Mesenchymal stem cell (in vitro differentiated cells and primary cell): ENCODE measurements around the gene GPR55.

Experiments used
- DNase-seq: peaks from one replicate; pipeline ENCODE4 v3.0.0-alpha.2; 2013
- H2AFZ ChIP-seq: one replicate; pipeline ENCODE4 v1.6.1; 2013; ENCODE audit warnings: low read depth, mild to moderate bottlenecking, control low read depth, inconsistent platforms, low read length, moderate library complexity
- H2AK5ac ChIP-seq: 2 replicates; pipeline ENCODE4 v1.6.1; 2013; ENCODE audit warnings: low read length, moderate library complexity, mild to moderate bottlenecking, inconsistent platforms; ENCODE audit not compliant: severe bottlenecking
- H2BK120ac ChIP-seq: one replicate; pipeline ENCODE4 v1.6.1; 2013; ENCODE audit warnings: low read depth, mild to moderate bottlenecking, inconsistent platforms, low read length, moderate library complexity
- H2BK12ac ChIP-seq, 2 experiments: one replicate each; pipeline ENCODE4 v1.6.1; 2013; ENCODE audit warnings: inconsistent platforms in 2 of 2, low read length in 2 of 2, mild to moderate bottlenecking in 2 of 2, moderate library complexity in 2 of 2, control low read depth in 1 of 2
- H2BK15ac ChIP-seq: one replicate; pipeline ENCODE4 v1.6.1; 2013; ENCODE audit warnings: mild to moderate bottlenecking, low read depth, inconsistent platforms; ENCODE audit not compliant: poor library complexity, severe bottlenecking
- H2BK5ac ChIP-seq: 2 replicates; pipeline ENCODE4 v1.6.1; 2013; ENCODE audit warnings: low read depth, mild to moderate bottlenecking, low read length, control low read depth, inconsistent platforms; ENCODE audit not compliant: poor library complexity, severe bottlenecking
- H3K14ac ChIP-seq, 2 experiments: one replicate each; pipeline ENCODE4 v1.6.1; 2013; ENCODE audit warnings: inconsistent platforms in 2 of 2, low read length in 2 of 2, control low read depth in 1 of 2, mild to moderate bottlenecking in 1 of 2, moderate library complexity in 1 of 2
- H3K18ac ChIP-seq, 2 experiments: one replicate each; pipeline ENCODE4 v1.6.1; 2013; ENCODE audit warnings: inconsistent platforms in 2 of 2, low read length in 2 of 2, control low read depth in 1 of 2, low read depth in 1 of 2, mild to moderate bottlenecking in 1 of 2
- H3K23ac ChIP-seq, 2 experiments: one replicate each; pipeline ENCODE4 v1.6.1; 2013; ENCODE audit warnings: inconsistent platforms in 2 of 2, low read length in 2 of 2, mild to moderate bottlenecking in 2 of 2, moderate library complexity in 2 of 2, control low read depth in 1 of 2
- H3K27ac ChIP-seq: 2 replicates; pipeline ENCODE4 v1.5.1; 2013; ENCODE audit warnings: mild to moderate bottlenecking, moderate library complexity, low read length, control low read depth, inconsistent platforms; ENCODE audit not compliant: poor library complexity, severe bottlenecking
- H3K27me3 ChIP-seq, 2 experiments: 2 replicates each; pipeline versions ENCODE4 v1.6.1 to v1.7.0; 2013; ENCODE audit warnings: low read length in 2 of 2, mild to moderate bottlenecking in 2 of 2, moderate library complexity in 2 of 2, control low read depth in 1 of 2, inconsistent platforms in 1 of 2; ENCODE audit not compliant: control insufficient read depth in 1 of 2, insufficient read depth in 1 of 2
- H3K36me3 ChIP-seq, 2 experiments: 2 replicates each; pipeline versions ENCODE4 v1.6.1 to v1.7.0; 2013; ENCODE audit warnings: low read length in 2 of 2, control low read depth in 1 of 2, inconsistent platforms in 1 of 2, low read depth in 1 of 2, mild to moderate bottlenecking in 1 of 2; ENCODE audit not compliant: insufficient read depth in 2 of 2, control insufficient read depth in 1 of 2
- H3K4ac ChIP-seq, 2 experiments: one replicate each; pipeline ENCODE4 v1.6.1; 2013; ENCODE audit warnings: inconsistent platforms in 2 of 2, low read length in 2 of 2, mild to moderate bottlenecking in 2 of 2, moderate library complexity in 2 of 2, control low read depth in 1 of 2, low read depth in 1 of 2
- H3K4me1 ChIP-seq: 2 replicates; pipeline ENCODE4 v1.6.1; 2013; ENCODE audit warnings: low read depth, low read length, control low read depth; ENCODE audit not compliant: control insufficient read depth, insufficient read depth
- H3K4me2 ChIP-seq: 2 replicates; pipeline ENCODE4 v1.6.1; 2013; ENCODE audit warnings: low read length, mild to moderate bottlenecking, inconsistent platforms; ENCODE audit not compliant: poor library complexity, severe bottlenecking
- H3K4me3 ChIP-seq, 2 experiments: 2 replicates each; pipeline versions ENCODE4 v1.5.1 to v1.7.0; 2013; ENCODE audit warnings: low read length in 2 of 2, mild to moderate bottlenecking in 2 of 2, control low read depth in 1 of 2, low read depth in 1 of 2; ENCODE audit not compliant: insufficient read depth in 1 of 2
- H3K79me1 ChIP-seq: replicated peaks from 2 replicates; pipeline ENCODE4 v1.6.1; 2013; ENCODE audit warnings: mild to moderate bottlenecking, control low read depth, low read length, inconsistent platforms; ENCODE audit not compliant: poor library complexity, severe bottlenecking
- H3K9ac ChIP-seq: 2 replicates; pipeline ENCODE4 v1.7.0; 2013; ENCODE audit warnings: mild to moderate bottlenecking, low read length, moderate library complexity
- H3K9me3 ChIP-seq: 2 replicates; pipeline ENCODE4 v1.7.0; 2013; ENCODE audit warnings: mild to moderate bottlenecking, low read length; ENCODE audit not compliant: control insufficient read depth
- H4K8ac ChIP-seq: one replicate; pipeline ENCODE4 v1.6.1; 2013; ENCODE audit warnings: inconsistent platforms, mild to moderate bottlenecking, low read length, moderate library complexity
- H4K91ac ChIP-seq: one replicate; pipeline ENCODE4 v1.6.1; 2013; ENCODE audit warnings: mild to moderate bottlenecking, low read length, inconsistent platforms
- WGBS: methylation state at CpG from one replicate; pipeline ENCODE4 v1.1.7; 2013; ENCODE audit warnings: mixed read lengths; 5-methylcytosine and 5-hydroxymethylcytosine counted together

The GPR55 gene

GRCh38 chr2:230908595-230909191, 16.3 kb downstream of the GPR55 start:
- peak overlapping the region; percentile 18 to 48 for H3K18ac ChIP-seq
- no peak overlapping the region for H3K14ac ChIP-seq
- peak overlapping the region; percentile 13 for H2BK120ac ChIP-seq
- no peaks in the 10 kb centered on the region for H3K36me3 ChIP-seq
- H3K4ac ChIP-seq, result peak overlapping the region; percentile 27 to 60
- peak; percentile 93 for DNase-seq
- peak overlapping the region; percentile 29 to 87 for H2BK12ac ChIP-seq
- H2AK5ac ChIP-seq, result peak overlapping the region; percentile 21
- no peaks in the 10 kb centered on the region for H3K79me1 ChIP-seq
- no peak overlapping the region for H2BK5ac ChIP-seq
- no peak overlapping the region for H3K23ac ChIP-seq
- peak overlapping the region; percentile 79 for H4K8ac ChIP-seq
- H4K91ac ChIP-seq, result peak overlapping the region; percentile 71
- H2AFZ ChIP-seq, result no peak overlapping the region
- no peak overlapping the region for H3K4me2 ChIP-seq
- H3K4me3 ChIP-seq, result no peak overlapping the region
- WGBS, result 40% methylated on average over 10 of the region's 10 CpGs
- no peak overlapping the region for H3K9ac ChIP-seq
- no peak overlapping the region for H2BK15ac ChIP-seq
- no peaks in the 10 kb centered on the region for H3K9me3 ChIP-seq
- H3K27ac ChIP-seq, result no peak overlapping the region
- H3K4me1 ChIP-seq, result peaks cover 19% of the 10 kb centered on the region
- peaks cover 0 to 11% of the 10 kb centered on the region in 2 experiments for H3K27me3 ChIP-seq

- no peaks in the 10 kb centered on the region for H3K79me1 ChIP-seq
- peak overlapping the region; percentile 28 to 89 for H3K18ac ChIP-seq
- no peak overlapping the region for H3K4me2 ChIP-seq
- no peaks in the 10 kb centered on the region for H3K36me3 ChIP-seq
- H2BK120ac ChIP-seq, result no peak overlapping the region
- H4K8ac ChIP-seq, result peak overlapping the region; percentile 10
- DNase-seq, result no peak
- peaks cover 19% of the 10 kb centered on the region for H3K4me1 ChIP-seq
- H3K9me3 ChIP-seq, result no peaks in the 10 kb centered on the region
- peak overlapping the region; percentile 59 for H4K91ac ChIP-seq
- no peak overlapping the region for H3K4me3 ChIP-seq
- peak overlapping the region in 1 of 2 experiments; percentile 60 for H3K4ac ChIP-seq
- 64% methylated on average over 6 of the region's 6 CpGs for WGBS
- H2BK12ac ChIP-seq, result peak overlapping the region; percentile 22 to 95
- peaks cover 0 to 11% of the 10 kb centered on the region in 2 experiments for H3K27me3 ChIP-seq
- H3K9ac ChIP-seq, result no peak overlapping the region
- H3K27ac ChIP-seq, result no peak overlapping the region
- no peak overlapping the region for H2AFZ ChIP-seq
- no peak overlapping the region for H2BK5ac ChIP-seq
- peak overlapping the region; percentile 89 for H2BK15ac ChIP-seq
- H2AK5ac ChIP-seq, result no peak overlapping the region
- H3K14ac ChIP-seq, result peak overlapping the region in 1 of 2 experiments; percentile 86
- H3K23ac ChIP-seq, result peak overlapping the region in 1 of 2 experiments; percentile 63
These were observed 16.9 kb downstream of the GPR55 start for GRCh38 chr2:230908092-230908594.

GRCh38 chr2:230907361-230908091, 17.5 kb downstream of the GPR55 start:
- no peak for DNase-seq
- H3K14ac ChIP-seq, result peak overlapping the region in 1 of 2 experiments; percentile 86
- no peak overlapping the region for H2BK15ac ChIP-seq
- H4K8ac ChIP-seq, result no peak overlapping the region
- H3K27ac ChIP-seq, result no peak overlapping the region
- no peak overlapping the region for H2AK5ac ChIP-seq
- H3K9ac ChIP-seq, result no peak overlapping the region
- peaks cover 19% of the 10 kb centered on the region for H3K4me1 ChIP-seq
- peak overlapping the region in 1 of 2 experiments; percentile 95 for H2BK12ac ChIP-seq
- no peak overlapping the region for H3K4me2 ChIP-seq
- H2BK120ac ChIP-seq, result no peak overlapping the region
- H3K36me3 ChIP-seq, result no peaks in the 10 kb centered on the region
- H3K18ac ChIP-seq, result peak overlapping the region in 1 of 2 experiments; percentile 89
- no peak overlapping the region for H2AFZ ChIP-seq
- peak overlapping the region in 1 of 2 experiments; percentile 60 for H3K4ac ChIP-seq
- no peaks in the 10 kb centered on the region for H3K79me1 ChIP-seq
- no peak overlapping the region for H3K23ac ChIP-seq
- H3K9me3 ChIP-seq, result no peaks in the 10 kb centered on the region
- peak overlapping the region; percentile 59 for H4K91ac ChIP-seq
- WGBS, result 93% methylated on average over 15 of the region's 16 CpGs
- no peak overlapping the region for H3K4me3 ChIP-seq
- H2BK5ac ChIP-seq, result no peak overlapping the region
- H3K27me3 ChIP-seq, result peaks cover under 1 to 15% of the 10 kb centered on the region in 2 experiments
